ENCODE results near the gene SLC24A3. TPM values are rescaled to one million over a fixed set of nuclear protein-coding genes. Genes with fewer than 3 reads are reported as not detected.

Gene SLC24A3
- total and polyA plus RNA-seq, 2 of the 13 experiments (the other 11 are each of a cell fraction or from before 2014, with no cell fraction given) = not detected

GRCh38 chr20:19594896-19595295 lies 382.5 kb downstream of the SLC24A3 start (continued):
- TF ChIP-seq ZNF841 (CRISPR knock-in tag; IDR thresholded peaks at IDR 0.05; ENCODE audit: borderline replicate concordance) = no peak
- no peak for TF ChIP-seq SMARCC2 (IDR thresholded peaks at IDR 0.05)
- no peak for TF ChIP-seq ZNF225 (CRISPR knock-in tag; IDR thresholded peaks at IDR 0.05)
- TF ChIP-seq ZNF615 (CRISPR knock-in tag; IDR thresholded peaks at IDR 0.05; ENCODE audit: borderline replicate concordance) = no peak
- no peak for TF ChIP-seq ZNF292 (CRISPR knock-in tag; IDR thresholded peaks at IDR 0.05; ENCODE audit: borderline replicate concordance, low read depth)
- no peak for TF ChIP-seq ZBTB39 (CRISPR knock-in tag; IDR thresholded peaks at IDR 0.05)

DNA sequence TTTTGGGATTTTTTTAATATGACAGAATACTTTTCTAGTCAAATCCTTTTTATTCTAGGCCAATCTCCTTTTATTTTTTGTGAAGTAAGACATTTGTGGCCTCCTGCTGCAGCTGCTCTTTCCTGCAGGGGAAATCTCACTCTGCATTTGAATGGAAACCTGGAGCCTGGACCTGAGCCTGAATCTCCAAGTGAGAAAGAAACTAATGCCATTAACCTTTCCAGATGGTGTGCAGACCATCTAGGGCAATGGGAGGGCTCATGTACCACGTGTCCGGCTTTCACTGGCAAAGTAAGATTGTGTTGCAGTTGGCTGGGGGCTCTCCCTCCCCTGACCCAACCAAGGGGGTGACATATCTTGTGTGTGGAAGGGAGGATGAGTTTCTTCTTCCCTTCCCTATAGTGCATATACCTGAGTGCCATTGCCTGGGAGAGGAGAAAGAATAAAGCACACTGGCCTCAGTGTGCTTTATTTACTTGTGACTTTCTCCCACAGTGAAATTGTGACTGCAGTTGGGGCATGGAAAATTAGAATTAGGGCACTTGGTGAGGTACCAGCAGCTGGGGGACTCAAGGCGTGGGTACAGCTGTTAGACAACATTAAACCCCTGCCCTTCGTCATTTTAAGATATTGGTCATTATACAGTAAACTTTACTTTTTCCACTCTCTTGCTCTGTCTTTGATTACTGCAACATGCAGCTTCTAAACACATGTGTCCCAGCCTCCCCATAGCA lies 385.8 kb downstream of the SLC24A3 start:
- 11% methylated on average over 4 of the region's 4 CpGs for WGBS (ENCODE audit: low lambda C conversion rate)
- DNase-seq (ENCODE audit: low spot score) (no peak), FAIRE-seq (no peak), ATAC-seq (no peak)
- H3K9me3 ChIP-seq (ENCODE audit: low read length) = no peaks in the 10 kb centered on the region; the same call in 1 of the 2 replicates
- no peaks in the 10 kb centered on the region for H4K20me1 ChIP-seq (ENCODE audit: insufficient read depth, low read length)
- CTCF ChIA-PET (ENCODE audit: low intra/inter-chr PET ratio, low total read pairs) = no interaction called here
- no peak overlapping the region for H2AFZ ChIP-seq (ENCODE audit: low read length)
- no peaks in the 10 kb centered on the region for H3K79me2 ChIP-seq (ENCODE audit: insufficient read depth, low read length)
- no peaks in the 10 kb centered on the region for H3K36me3 ChIP-seq (replicated peaks in 1 of 2; ENCODE audit: control insufficient read depth in 1 of 2, insufficient read depth in 2 of 2, low read length in 2 of 2)
- TF ChIP-seq, protein P1, sequence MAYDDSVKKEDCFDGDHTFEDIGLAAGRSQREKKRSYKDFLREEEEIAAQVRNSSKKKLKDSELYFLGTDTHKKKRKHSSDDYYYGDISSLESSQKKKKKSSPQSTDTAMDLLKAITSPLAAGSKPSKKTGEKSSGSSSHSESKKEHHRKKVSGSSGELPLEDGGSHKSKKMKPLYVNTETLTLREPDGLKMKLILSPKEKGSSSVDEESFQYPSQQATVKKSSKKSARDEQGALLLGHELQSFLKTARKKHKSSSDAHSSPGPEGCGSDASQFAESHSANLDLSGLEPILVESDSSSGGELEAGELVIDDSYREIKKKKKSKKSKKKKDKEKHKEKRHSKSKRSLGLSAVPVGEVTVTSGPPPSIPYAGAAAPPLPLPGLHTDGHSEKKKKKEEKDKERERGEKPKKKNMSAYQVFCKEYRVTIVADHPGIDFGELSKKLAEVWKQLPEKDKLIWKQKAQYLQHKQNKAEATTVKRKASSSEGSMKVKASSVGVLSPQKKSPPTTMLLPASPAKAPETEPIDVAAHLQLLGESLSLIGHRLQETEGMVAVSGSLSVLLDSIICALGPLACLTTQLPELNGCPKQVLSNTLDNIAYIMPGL (CRISPR knock-in tag; IDR thresholded peaks at IDR 0.05; ENCODE audit: borderline replicate concordance in 1 of 2, low read depth in 1 of 2) = no peak
- TF ChIP-seq ARNT2 (CRISPR knock-in tag; IDR thresholded peaks at IDR 0.05; ENCODE audit: low read depth) = no peak
- no peak for TF ChIP-seq CBX2 (IDR thresholded peaks at IDR 0.05; ENCODE audit: low read depth, low read length)
- TF ChIP-seq CBX2 (CRISPR knock-in tag; IDR thresholded peaks at IDR 0.05; ENCODE audit: low read depth) = no peak
- no peak for TF ChIP-seq ZNF781 (CRISPR knock-in tag; IDR thresholded peaks at IDR 0.05; ENCODE audit: borderline replicate concordance, not compliant biosample characterization)
- TF ChIP-seq ZNF644 (CRISPR knock-in tag; IDR thresholded peaks at IDR 0.05; ENCODE audit: low read depth) = no peak
- no peak for TF ChIP-seq DBP (CRISPR knock-in tag; IDR thresholded peaks at IDR 0.05; ENCODE audit: not compliant biosample characterization)
- TF ChIP-seq EED (CRISPR knock-in tag; IDR thresholded peaks at IDR 0.05) = no peak
- POLR2A ChIA-PET = no interaction called here
- in situ Hi-C loops (cut with HindIII; ENCODE audit: extremely low pct_ligation_motif_present, low pct_unique_long_range_greater_than_20kb) (loop anchor here (25.0 kb wide), 1 partner anchor 961 kb away; no protein-coding TSS in a partner anchor), intact Hi-C loops (cut with micrococcal nuclease; ENCODE audit: unreplicated experiment) (no loop called here)
- no peak overlapping the region for H3K9ac ChIP-seq (ENCODE audit: insufficient read depth, low read depth, low read length)
- no peak overlapping the region for H3K4me2 ChIP-seq (ENCODE audit: low read depth, low read length)
- no peak overlapping the region for H3K4me3 ChIP-seq (replicated peaks in 1 of 3; ENCODE audit: insufficient read depth in 1 of 3, low read depth in 2 of 3, low read length in 3 of 3)
- no peak overlapping the region for H3K27ac ChIP-seq (ENCODE audit: extremely low read length, insufficient read depth, low read length)
- peaks cover 25% of the 10 kb centered on the region for H3K4me1 ChIP-seq (ENCODE audit: insufficient read depth, low read length)
- H3K27me3 ChIP-seq (ENCODE audit: control insufficient read depth in 1 of 2, insufficient read depth in 2 of 2, low read length in 2 of 2) = peaks cover 0 to 16% of the 10 kb centered on the region in 2 experiments; a peak in 1 of 5 replicates
- no TSS peak for BruUV-seq (replicated peaks)
